Measurements from ENCODE around the gene CIDEC. TPM values are rescaled to one million over a fixed set of nuclear protein-coding genes. Genes with fewer than 3 reads are reported as not detected.

Gene CIDEC
- total and polyA plus RNA-seq, 9 of the 15 experiments (the other 6 are each of a cell fraction or from before 2014, with no cell fraction given), result not detected

DNA sequence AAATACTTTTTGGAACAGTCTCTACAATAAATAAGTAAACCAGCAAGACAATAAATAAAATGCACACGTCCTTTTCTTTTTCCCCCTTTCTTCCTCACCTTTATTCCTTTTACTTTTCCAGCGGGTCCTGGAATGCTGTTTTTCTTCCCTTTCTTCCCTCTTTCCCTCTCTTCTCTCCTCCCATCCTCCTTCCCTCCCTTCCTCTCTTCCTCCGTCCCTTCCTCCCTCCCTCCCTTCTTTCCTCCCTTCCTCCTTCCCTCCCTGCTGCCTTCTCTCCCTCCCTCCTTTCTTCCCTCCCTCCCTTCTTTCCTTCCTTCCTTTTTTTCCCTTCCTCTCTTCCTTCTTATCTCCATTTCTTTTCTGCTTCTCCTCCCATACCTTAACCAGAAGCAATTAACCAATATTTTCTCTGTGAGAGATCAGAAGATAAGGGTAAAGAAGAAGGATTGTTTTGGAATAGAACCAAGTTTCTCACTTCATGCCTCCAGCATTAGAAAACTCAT lies 19.3 kb upstream of the CIDEC start (continued):
- TF ChIP-seq THRA (IDR thresholded peaks at IDR 0.05) (no peak), RCOR1 (IDR thresholded peaks at IDR 0.05; ENCODE audit: borderline replicate concordance in 1 of 2, low read depth in 2 of 2, low read length in 2 of 2) (0 out of 4 replicates have a peak, but pooled peaks of 1 of the 2 experiments have one; percentile 16), MTA1 (IDR thresholded peaks at IDR 0.05; ENCODE audit: borderline replicate concordance) (peak; percentile 95), TEAD2 (tag; IDR thresholded peaks at IDR 0.05) (no peak), ETS2 (tag; IDR thresholded peaks at IDR 0.05; ENCODE audit: borderline replicate concordance, poor library complexity, severe bottlenecking) (no peak), NFATC3 (IDR thresholded peaks at IDR 0.05) (no peak), MTF1 (CRISPR knock-in tag; IDR thresholded peaks at IDR 0.05; ENCODE audit: borderline replicate concordance) (no peak), AFF1 (IDR thresholded peaks at IDR 0.05; ENCODE audit: low read depth in 1 of 2, partially characterized antibody in 2 of 2) (peak in 1 of 2 experiments; percentile 65), EGR1 (conservative IDR thresholded peaks at IDR 0.05) (no peak), PHF21A (IDR thresholded peaks at IDR 0.05; ENCODE audit: borderline replicate concordance, low read depth) (no peak), ZNF780A (CRISPR knock-in tag; IDR thresholded peaks at IDR 0.05) (no peak), SMAD2 (IDR thresholded peaks at IDR 0.05; ENCODE audit: low read depth, low read length) (no peak), RFX1 (IDR thresholded peaks at IDR 0.05) (no peak), OTX1 (CRISPR knock-in tag; IDR thresholded peaks at IDR 0.05) (peak; percentile 77; the same call in 1 of the 2 replicates), SMARCE1 (IDR thresholded peaks at IDR 0.05) (0 out of 2 replicates have a peak, but pooled peaks have one; percentile 79)
- TF ChIP-seq, protein P1, sequence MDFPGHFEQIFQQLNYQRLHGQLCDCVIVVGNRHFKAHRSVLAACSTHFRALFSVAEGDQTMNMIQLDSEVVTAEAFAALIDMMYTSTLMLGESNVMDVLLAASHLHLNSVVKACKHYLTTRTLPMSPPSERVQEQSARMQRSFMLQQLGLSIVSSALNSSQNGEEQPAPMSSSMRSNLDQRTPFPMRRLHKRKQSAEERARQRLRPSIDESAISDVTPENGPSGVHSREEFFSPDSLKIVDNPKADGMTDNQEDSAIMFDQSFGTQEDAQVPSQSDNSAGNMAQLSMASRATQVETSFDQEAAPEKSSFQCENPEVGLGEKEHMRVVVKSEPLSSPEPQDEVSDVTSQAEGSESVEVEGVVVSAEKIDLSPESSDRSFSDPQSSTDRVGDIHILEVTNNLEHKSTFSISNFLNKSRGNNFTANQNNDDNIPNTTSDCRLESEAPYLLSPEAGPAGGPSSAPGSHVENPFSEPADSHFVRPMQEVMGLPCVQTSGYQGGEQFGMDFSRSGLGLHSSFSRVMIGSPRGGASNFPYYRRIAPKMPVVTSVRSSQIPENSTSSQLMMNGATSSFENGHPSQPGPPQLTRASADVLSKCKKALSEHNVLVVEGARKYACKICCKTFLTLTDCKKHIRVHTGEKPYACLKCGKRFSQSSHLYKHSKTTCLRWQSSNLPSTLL (IDR thresholded peaks at IDR 0.05), result peak; percentile 59; the same call in 1 of the 2 replicates
- TF ChIP-seq, protein P2, sequence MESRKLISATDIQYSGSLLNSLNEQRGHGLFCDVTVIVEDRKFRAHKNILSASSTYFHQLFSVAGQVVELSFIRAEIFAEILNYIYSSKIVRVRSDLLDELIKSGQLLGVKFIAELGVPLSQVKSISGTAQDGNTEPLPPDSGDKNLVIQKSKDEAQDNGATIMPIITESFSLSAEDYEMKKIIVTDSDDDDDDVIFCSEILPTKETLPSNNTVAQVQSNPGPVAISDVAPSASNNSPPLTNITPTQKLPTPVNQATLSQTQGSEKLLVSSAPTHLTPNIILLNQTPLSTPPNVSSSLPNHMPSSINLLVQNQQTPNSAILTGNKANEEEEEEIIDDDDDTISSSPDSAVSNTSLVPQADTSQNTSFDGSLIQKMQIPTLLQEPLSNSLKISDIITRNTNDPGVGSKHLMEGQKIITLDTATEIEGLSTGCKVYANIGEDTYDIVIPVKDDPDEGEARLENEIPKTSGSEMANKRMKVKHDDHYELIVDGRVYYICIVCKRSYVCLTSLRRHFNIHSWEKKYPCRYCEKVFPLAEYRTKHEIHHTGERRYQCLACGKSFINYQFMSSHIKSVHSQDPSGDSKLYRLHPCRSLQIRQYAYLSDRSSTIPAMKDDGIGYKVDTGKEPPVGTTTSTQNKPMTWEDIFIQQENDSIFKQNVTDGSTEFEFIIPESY (CRISPR knock-in tag; IDR thresholded peaks at IDR 0.05), result no peak
